Transverse colon (tissue), 4 donors: ENCODE data around the gene TMEM178B.

Experiments used
- EP300 ChIP-seq: sonication (generic); formaldehyde crosslinking; IDR thresholded peaks from one replicate; pipeline ENCODE4 v1.6.1; 2017; ENCODE audit warnings: antibody characterized with exemption, low read depth
- POLR2A ChIP-seq: fragments of 450-650 bp; IDR thresholded peaks from one replicate; pipeline ENCODE4 v1.6.1; 2016; ENCODE audit warnings: antibody characterized with exemption, mild to moderate bottlenecking, moderate library complexity
- POLR2AphosphoS5 ChIP-seq, 3 donors: sonication (generic); formaldehyde crosslinking; IDR thresholded peaks; one replicate each; pipeline ENCODE4 v1.6.1; 2016; ENCODE audit warnings: antibody characterized with exemption in 3 of 3
- TF ChIP-seq, protein P1 (sequence below), 5 experiments: fragments of 200-600 bp in 3 of 5; fragments of 450-650 bp in 2 of 5; sonication (generic) in 3 of 5; IDR thresholded peaks; 1 replicate in 2 of 5; 2 replicates in 3 of 5; pipeline ENCODE4 v1.5.1; 2016 to 2017; ENCODE audit warnings: antibody characterized with exemption in 5 of 5, inconsistent platforms in 3 of 5, mild to moderate bottlenecking in 2 of 5, moderate library complexity in 1 of 5

GRCh38 chr7:141433698-141434097, 359.8 kb downstream of the TMEM178B start:
- TF ChIP-seq, protein P1, sequence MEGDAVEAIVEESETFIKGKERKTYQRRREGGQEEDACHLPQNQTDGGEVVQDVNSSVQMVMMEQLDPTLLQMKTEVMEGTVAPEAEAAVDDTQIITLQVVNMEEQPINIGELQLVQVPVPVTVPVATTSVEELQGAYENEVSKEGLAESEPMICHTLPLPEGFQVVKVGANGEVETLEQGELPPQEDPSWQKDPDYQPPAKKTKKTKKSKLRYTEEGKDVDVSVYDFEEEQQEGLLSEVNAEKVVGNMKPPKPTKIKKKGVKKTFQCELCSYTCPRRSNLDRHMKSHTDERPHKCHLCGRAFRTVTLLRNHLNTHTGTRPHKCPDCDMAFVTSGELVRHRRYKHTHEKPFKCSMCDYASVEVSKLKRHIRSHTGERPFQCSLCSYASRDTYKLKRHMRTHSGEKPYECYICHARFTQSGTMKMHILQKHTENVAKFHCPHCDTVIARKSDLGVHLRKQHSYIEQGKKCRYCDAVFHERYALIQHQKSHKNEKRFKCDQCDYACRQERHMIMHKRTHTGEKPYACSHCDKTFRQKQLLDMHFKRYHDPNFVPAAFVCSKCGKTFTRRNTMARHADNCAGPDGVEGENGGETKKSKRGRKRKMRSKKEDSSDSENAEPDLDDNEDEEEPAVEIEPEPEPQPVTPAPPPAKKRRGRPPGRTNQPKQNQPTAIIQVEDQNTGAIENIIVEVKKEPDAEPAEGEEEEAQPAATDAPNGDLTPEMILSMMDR (IDR thresholded peaks at IDR 0.05), result no peak
- TF ChIP-seq POLR2A, result no peak
- no peak for TF ChIP-seq POLR2AphosphoS5 (IDR thresholded peaks at IDR 0.05)
- no peak for TF ChIP-seq EP300
